Measurements from ENCODE around the gene SP3.

SP3 gene

DNA sequence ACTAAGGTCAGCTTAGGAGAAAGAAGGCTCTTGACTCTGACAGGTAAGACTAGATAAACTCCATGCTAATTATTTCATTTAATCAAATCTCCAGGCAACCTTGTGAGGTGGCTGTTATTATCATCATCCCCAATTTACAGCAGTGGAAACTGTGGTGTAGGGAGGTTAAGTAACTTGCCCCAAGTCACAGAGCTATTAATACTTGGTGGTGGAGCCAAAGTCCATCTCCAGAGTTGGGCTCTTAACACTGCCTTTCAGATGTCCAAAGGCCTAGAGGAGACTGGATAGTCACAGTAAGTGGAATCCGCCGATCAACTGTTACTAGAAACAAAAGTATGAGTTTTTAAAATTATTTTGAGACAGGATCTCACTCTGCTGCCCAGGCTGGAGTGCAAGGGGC lies 46.6 kb upstream of the SP3 start:
- TF ChIP-seq, protein P1, sequence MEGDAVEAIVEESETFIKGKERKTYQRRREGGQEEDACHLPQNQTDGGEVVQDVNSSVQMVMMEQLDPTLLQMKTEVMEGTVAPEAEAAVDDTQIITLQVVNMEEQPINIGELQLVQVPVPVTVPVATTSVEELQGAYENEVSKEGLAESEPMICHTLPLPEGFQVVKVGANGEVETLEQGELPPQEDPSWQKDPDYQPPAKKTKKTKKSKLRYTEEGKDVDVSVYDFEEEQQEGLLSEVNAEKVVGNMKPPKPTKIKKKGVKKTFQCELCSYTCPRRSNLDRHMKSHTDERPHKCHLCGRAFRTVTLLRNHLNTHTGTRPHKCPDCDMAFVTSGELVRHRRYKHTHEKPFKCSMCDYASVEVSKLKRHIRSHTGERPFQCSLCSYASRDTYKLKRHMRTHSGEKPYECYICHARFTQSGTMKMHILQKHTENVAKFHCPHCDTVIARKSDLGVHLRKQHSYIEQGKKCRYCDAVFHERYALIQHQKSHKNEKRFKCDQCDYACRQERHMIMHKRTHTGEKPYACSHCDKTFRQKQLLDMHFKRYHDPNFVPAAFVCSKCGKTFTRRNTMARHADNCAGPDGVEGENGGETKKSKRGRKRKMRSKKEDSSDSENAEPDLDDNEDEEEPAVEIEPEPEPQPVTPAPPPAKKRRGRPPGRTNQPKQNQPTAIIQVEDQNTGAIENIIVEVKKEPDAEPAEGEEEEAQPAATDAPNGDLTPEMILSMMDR (IDR thresholded peaks at IDR 0.05; ENCODE audit: low read depth, low read length) = no peak
- Histone ChIP-seq H3K9me3 (no peaks in the 10 kb centered on the region), H3K36me3 (no peaks in the 10 kb centered on the region), H3K4me1 (peaks cover 11% of the 10 kb centered on the region), H3K4me3 (ENCODE audit: low read depth, low read length) (no peak overlapping the region), H3K27me3 (no peaks in the 10 kb centered on the region)
- no peak for DNase-seq

DNA sequence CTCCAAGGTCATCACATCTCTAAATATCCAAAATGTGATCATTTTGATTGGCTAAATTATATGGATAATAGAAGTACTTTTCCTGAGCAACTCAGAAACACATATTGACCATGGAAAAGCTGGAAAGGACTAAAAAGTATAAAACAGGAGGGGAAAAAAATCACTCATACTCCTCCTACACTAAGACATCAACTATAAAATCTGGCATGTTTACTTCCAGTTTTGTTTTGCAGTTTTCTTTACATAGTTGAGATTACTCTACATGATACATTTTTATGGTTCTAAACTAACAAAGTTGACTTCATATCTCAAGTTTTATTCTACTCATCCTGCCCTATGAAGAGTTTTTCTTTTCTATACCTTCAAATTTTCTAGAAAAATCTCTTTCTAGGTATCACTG lies 46.0 kb upstream of the SP3 start:
- peaks cover 11% of the 10 kb centered on the region for H3K4me1 ChIP-seq
- no peak for DNase-seq
- TF ChIP-seq, protein P1 (IDR thresholded peaks at IDR 0.05; ENCODE audit: low read depth, low read length) = no peak

DNA sequence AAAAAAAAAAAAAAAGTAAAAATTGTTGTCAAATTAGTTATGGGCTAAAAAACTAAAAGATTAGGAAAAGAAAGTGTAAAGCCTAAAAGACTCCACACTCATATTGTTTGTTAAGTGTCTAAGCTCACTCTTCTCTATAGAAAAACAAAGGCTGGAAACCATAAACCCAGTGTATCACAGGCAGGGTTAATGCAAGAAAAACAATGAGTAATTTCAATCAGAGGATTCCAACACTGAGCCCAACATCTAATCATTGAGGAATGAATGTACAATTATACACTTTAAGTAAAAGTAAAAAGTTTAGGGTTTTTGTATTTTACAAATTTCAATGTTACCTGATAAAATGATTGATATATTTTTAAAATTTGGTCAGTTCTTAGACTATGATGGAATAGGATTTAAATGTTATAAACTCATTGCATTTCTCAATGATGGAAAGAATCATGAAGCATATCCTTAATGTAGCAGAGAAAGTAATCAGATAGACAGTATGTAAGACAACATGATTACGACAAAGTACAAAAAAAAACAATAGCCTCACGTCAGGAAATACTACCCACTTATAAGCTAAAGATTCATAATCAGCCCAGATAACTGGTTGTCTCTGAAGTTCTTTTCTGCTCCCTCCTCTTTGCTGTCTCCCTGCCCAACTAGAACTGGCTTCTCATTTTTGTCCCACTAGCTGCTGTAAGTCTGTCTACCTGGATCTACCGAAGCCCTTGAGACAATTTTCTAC lies 44.5 kb upstream of the SP3 start:
- TF ChIP-seq, protein P1 (IDR thresholded peaks at IDR 0.05; ENCODE audit: low read depth, low read length) = no peak
- peaks cover 7% of the 10 kb centered on the region for H3K4me1 ChIP-seq
- no peaks in the 10 kb centered on the region for H3K36me3 ChIP-seq
- H3K9me3 ChIP-seq = no peaks in the 10 kb centered on the region
- no peaks in the 10 kb centered on the region for H3K27me3 ChIP-seq
- no peak for DNase-seq
- H3K4me3 ChIP-seq (ENCODE audit: low read depth, low read length) = no peak overlapping the region

More for the DNA sequence above, 46.0 kb upstream of the SP3 start:
- H3K4me3 ChIP-seq (ENCODE audit: low read depth, low read length) = no peak overlapping the region
- no peaks in the 10 kb centered on the region for H3K36me3 ChIP-seq
- H3K9me3 ChIP-seq = no peaks in the 10 kb centered on the region
- H3K27me3 ChIP-seq = no peaks in the 10 kb centered on the region

DNA sequence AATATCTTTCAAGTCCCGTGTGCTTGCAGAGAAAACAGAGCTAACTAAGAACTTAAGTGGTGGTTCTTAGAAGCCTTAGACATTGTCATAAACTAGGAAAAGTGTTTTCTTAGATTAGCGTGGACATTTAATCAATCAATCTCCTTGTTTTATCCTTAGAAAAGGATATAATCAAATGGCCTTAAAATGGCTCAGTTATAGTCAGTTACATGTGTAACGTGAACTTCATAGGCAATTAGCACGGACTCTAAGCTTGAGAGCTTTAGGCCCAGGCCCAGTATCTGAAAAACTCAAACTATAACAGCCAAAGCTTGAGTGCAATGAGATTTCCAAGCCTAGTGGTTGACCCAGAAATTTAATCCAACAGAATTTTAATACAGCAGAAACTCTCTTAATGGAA lies 43.5 kb upstream of the SP3 start:
- Histone ChIP-seq H3K36me3 (no peaks in the 10 kb centered on the region), H3K9me3 (no peaks in the 10 kb centered on the region), H3K4me3 (ENCODE audit: low read depth, low read length) (no peak overlapping the region), H3K4me1 (no peaks in the 10 kb centered on the region), H3K27me3 (no peaks in the 10 kb centered on the region)
- TF ChIP-seq, protein P1 (IDR thresholded peaks at IDR 0.05; ENCODE audit: low read depth, low read length) = no peak
- no peak for DNase-seq

DNA sequence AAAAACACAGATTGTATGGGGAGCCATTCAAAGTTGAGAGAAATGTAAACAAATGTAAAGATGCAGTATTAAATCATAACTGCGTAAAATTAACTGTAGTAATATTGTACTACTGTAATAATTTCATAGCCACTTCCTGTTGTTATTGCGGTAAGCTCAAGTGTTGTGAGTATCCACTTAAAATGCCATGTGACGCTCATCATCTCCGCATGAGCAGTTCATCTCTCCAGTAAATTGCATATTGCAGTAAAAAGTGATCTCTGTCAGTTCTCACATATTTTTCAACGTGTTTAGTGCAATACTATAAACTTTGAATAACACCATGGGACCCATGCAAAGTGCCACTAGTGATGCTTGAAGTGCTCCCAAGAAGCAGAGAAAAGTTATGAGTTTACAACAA lies 41.8 kb upstream of the SP3 start:
- H3K27me3 ChIP-seq = no peaks in the 10 kb centered on the region
- TF ChIP-seq, protein P1 (IDR thresholded peaks at IDR 0.05; ENCODE audit: low read depth, low read length) = no peak
- no peaks in the 10 kb centered on the region for H3K36me3 ChIP-seq
- DNase-seq = no peak
- H3K4me3 ChIP-seq (ENCODE audit: low read depth, low read length) = no peak overlapping the region
- H3K4me1 ChIP-seq = no peaks in the 10 kb centered on the region
- H3K9me3 ChIP-seq = no peaks in the 10 kb centered on the region

DNA sequence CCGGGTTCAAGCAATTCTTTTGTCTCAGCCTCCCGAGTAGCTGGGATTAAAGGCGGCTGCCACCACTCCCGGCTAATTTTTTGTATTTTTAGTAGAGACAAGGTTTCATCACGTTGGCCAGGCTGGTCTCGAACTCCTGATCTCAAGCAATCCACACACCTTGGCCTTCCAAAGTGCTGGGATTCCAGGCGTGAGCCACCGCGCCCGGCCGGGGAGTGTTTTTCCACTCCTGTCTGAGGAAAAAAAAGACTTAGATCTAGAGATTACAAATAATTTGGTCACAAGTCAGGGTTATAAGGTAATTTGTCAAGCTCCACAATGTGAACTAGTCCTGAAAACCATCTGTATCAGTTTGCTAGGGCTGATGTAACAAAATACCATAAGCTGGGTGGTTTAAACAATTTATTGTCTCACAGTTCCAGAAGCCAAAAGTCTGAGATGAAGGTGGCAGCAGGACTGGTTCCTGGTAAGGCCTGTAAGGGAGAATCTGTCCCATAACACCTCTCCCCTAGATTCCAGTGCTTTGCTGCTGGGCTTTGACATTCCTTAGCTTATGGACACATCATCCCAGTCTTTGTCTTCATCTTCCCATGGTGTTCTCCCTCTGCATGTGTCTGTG lies 40.7 kb upstream of the SP3 start:
- no peak for DNase-seq
- H3K4me1 ChIP-seq = no peaks in the 10 kb centered on the region

More for the DNA sequence above, 40.7 kb upstream of the SP3 start:
- TF ChIP-seq, protein P1 (IDR thresholded peaks at IDR 0.05; ENCODE audit: low read depth, low read length) = no peak
- H3K27me3 ChIP-seq = no peaks in the 10 kb centered on the region
- H3K36me3 ChIP-seq = no peaks in the 10 kb centered on the region
- no peaks in the 10 kb centered on the region for H3K9me3 ChIP-seq
- H3K4me3 ChIP-seq (ENCODE audit: low read depth, low read length) = no peak overlapping the region

Measured in BE2C (cell line).